Limb (tissue), 2 donors: ENCODE data around the gene DPH6.

Experiments
- DNase-seq, 2 donors: peaks; one replicate each; pipeline ENCODE4 v3.0.0-alpha.2; 2016; ENCODE audit errors: extremely low spot score in 2 of 2

Gene DPH6

DNA sequence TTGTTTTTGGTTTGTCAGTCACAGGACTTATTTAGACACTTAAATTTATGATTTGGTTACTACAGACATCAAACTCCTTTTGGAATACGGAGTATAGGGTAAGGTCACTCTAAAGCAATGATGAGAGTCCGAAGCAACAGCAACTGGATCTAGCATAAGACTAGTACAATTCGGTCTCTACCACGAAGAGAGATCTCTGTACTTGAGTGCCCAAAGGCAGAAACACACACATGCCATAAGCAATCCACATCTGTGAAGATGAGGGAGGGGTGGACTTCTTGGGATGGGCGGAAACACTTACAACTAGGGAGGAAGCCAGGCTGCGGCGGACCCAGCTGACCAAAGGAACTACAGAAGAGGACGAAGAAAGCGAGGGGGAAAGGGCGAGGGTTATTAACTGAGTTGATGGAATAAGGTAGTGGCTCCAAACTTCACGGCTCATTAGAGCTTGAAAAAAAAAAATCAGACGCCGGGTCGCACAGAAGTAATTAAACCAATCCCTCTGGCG is 595 bp downstream of the DPH6 start:
- DNase-seq, result peak in 1 of 2 donors; percentile 65

DNA sequence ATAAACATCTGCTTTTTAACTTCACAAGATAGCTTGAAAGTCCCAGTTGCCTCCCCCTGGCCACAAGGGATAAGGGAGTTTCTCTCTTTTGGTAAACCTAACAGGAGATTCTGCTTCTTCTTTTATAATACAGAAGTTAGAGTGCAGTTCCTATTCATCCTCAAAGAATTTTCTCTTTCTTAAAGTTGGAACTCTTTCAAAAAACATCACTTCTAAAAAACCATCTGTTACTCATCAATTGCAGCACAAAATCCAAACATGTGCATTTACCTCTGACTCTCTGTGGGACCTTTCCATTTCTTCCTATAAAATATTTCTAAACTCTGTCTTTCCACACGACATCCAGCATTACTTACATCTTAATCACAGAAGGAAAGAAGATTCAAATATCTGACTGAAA is 5.1 kb downstream of the DPH6 start:
- DNase-seq, result peak in 1 of 2 donors; percentile 43

DNA sequence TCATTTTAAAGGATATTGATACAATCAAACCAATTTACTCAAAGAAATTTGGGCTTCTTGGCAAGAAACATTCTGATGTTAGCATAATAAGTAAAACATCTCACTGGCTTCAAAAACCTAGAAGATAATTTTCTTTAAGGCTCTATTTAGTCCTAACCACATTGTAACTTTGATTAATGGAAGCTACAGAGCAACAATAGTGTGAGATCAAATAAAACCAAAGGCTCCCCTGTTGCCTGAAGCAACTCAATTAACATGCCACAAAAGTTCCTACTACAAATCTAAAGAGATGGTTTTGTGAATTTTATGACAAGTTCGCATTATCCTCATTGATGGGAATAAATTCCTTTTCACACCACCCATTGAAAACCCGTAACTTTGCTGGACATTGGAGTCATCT is 5.9 kb downstream of the DPH6 start:
- no peak for DNase-seq

DNA sequence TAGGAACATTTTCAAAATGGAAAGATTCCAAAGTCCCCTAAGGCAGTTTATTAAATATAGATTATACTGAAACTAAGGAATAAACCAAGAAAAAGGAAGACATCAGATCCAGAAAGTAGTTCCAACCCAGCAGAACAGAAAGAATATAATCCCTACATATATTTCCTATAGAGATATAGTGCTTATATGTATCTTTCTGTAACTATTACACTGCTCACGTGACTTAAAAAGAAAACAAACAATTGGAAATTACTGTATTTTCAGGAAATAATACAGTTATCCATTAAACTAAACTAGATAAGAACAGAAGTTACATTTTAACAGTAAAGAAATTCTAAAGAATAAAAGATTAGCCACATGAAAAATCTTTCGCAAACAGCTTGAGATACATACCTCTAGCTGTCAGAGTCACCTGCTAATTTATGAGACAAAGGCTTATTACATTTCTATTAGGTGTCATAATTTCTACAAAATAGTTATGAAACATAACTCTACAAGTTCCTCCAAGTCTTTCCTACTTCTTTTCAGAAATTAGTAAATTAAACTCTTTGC is 10.5 kb downstream of the DPH6 start:
- no peak for DNase-seq

DNA sequence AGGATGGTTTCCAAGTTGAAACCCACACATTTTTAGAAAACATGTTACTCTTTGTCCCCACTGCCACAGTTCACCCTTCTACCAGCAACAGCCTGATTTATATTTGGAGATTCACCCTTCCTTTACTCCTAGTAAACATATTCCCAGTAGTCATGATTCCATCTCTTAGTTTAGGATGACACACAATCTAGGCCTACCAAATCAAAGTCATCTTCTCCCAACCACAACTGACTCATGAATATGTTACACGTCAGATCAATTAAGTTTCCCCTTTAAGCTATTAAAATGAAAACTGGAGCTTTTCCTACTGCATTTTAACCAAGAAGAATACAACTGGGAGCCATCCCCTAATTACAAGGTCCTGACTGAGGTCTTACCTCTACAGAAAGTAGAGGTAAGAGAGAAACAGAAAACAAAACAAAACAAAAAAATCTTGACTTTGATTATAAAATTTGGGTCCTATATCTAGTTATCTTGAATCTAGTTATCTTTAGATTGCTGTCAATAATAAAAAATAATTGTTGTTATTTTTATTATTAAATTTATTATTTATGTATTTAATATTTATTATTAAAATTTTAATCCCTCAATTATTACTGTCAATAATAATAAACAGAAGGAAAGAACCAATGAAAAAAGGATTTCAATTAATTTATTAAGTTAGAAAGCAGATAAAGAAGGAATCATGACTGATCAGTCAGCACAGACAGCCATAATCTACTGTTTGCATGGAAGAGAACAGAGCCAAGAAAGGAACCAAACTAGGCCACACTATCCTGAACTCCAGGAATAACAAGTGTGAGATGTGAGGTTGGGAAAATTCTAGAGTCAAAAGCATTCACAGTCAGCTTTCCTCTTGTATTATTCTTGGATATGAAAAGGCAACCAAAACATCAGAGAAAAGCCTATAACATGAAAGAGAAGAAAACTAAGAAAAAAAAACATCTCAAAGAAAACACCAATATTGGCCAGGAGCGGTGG is 12.5 kb downstream of the DPH6 start:
- no peak for DNase-seq

DNA sequence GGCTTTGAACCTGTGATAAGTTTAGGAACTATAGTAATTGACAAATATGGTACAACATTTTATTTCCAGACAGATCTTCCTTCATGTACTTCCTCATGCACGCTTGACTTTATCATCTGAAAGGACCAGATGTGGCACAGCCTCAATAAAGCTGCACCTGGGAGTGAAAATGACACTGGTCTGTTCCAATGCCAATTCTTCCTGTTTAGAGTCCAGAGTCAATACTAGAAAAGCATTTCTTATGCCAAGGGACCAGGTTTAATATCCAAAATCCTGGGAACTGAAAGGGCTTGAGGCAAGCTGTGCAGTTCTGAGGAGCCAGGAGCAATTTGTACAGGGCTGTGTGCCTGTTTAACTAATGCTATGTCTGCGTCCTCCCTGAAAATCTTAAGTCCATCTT is 15.3 kb downstream of the DPH6 start:
- no peak for DNase-seq

DNA sequence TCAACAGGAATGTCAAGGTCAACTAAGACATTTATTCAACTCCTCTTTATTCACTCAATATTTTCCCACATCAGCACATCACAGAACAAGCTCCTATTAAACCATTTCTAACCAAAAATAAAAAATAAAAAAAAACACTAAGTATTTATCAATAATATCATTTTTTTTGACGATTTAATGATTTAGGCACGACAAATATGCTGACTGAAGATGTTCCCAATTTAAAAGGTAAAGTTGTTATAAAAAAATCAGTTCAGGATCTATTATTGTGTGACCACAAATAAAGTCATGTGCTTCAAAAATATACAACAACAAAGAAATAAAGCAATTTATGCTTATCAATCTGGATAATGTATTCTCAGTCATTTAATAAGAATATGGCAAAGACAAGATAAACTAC is 16.2 kb downstream of the DPH6 start:
- no peak for DNase-seq

DNA sequence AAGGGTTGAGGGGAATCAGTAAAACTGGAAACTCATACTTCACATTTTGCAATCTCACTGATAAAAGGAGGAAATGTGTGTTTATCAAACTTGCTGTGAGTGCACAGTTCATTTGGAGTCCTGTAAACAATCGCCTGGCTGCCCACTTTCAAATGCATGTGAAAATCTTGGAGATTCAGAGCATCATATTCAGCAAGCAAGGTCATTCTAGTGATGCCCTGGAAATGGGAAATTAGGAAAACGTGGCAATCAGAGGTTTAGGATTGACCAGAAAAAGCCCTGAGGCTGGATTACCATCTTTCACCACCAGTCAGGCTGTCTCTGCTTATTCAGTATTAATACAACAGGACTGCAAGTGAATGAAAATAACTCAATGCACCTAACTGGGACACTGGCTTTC is 23.9 kb downstream of the DPH6 start:
- no peak for DNase-seq

DNA sequence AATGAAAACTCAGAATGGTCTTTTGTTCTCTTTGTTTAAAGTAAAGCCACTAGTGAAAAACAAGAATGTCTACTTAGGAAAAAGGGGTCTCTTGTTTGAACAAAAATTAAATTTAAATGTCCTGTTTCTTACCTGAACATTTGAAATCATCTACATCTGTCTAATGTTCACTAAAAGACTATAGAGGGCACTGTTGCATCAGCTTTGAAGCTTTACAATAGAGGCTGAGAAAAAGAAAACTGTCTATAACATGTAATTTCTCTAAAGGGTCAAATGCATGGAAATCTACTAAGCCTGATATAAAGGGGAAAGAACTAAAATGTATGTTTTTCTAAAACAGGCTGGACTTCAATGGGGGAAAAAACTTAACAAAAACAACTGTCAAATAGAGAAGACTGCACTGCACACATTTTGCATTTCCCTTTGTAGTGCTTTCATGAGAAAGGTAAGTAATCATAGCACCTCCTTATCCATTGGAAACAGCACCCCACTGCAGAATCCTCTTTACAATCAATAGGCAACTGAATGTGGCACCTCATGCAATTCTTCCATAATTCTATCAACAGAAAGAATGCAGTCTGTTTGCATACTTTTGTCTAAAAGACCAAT is 26.3 kb downstream of the DPH6 start:
- DNase-seq, result peak in 1 of 2 donors; percentile 75

DNA sequence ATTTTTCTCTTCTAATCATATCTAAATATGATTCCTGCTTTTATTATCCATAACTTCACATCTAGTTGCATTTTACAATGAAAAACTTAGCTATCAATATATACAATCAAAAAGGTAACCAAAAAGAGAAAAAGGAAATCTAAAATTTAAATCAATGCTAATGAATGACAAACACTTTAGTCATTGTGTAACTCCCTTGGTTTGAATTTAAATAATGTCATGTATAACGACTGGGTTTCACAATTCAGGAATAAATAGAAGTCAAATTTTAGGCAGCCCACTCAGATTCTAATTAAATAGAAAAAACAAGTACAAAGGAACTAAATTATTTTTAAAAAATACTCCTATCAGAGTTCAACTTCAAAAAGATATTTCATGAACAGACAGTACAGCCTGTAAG is 26.9 kb downstream of the DPH6 start:
- no peak for DNase-seq

DNA sequence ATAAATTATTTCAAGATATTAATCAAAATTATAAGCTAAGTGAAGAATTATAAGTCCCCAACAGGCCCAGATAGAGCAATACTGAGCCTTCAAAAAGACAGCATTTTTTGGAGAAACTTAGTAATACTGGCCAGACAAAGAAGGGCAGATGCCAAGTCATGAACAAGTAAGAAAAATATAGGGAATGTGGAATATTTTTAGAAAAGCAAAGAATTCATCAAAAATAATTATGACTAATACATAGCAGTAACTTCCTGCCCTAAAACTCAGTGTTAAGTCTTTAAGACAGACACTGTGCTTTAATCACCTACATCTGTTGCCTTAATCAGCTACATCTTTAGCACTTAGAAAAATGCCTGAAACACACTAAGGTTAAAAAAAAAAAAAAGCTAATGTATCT is 31.2 kb downstream of the DPH6 start:
- no peak for DNase-seq

DNA sequence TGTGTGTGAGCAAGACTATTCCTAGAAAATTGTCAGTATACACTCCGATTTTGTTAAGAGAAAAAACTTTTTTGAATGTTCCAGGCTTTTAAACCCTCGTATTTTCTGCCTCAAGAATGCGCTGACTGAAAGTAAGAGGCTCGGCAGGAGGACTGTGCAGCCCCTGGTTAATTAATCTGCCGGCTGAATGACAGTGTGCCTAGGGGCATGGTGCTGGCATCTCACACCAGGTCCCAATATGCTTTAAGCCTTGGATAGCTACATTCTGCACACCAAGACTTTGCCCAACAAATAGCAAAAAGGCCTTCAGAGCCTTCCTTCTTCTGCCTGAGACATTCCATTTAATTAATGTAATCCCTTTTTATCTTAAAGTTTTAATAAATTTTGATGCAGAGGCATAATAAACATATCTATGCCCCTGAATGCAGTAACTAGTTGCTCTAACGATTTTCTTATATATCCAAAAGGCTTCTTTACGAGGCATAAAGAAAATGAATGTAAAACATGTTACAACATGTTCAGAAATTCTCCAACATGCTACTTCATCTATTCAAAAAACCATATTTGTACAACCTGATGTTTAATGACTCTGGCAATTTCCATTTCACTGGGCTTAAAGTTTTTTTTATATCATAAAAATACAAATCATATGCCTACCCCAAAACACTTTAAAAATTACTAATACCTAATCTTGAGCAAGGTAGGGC is 37.9 kb downstream of the DPH6 start:
- DNase-seq, result no peak

DNA sequence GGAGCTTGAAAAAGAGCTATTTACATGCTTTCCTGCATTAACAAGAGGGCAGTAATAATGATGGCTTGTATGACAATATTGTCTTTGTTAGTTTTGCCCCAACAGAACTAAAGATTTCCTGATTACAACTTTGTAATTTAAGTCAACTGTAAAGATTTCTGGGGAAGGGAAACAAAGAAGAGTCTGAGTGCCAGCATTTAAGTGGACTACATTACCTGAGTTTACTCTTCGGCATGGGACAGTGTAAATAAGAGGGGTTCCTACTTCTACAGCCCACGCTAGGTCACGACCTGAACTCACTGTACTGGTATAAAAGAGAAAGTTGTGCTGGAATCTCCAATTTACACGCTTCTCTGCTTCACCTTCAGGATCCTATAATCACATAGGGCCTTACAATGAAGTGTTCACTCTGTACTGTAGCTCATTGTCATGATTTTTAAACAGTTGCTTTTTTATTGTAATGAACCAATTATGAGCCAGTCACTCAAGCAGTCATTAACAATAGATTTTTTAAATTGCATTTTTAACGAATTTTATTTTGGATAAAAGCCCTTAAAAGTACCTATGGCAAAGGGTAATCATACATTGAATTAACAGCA is 39.6 kb downstream of the DPH6 start:
- no peak for DNase-seq

DNA sequence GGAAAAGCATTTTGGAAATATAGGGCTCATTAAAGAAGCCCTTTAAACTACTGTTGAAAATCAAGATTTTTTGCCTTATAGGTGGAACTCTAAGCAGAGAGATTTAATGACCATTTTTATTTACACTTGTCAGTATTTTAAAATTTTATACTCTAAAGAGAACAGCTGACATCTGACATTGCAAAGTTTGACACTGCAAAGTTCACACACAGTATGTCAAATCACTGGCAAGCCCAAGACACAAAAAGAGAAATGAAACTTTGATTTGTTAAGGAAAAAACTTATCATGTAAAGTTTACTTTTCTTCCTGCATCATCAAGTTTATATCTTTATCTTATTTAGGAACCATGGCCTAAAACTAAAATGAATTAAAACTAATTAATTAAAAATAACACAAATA is 40.2 kb downstream of the DPH6 start:
- no peak for DNase-seq

DNA sequence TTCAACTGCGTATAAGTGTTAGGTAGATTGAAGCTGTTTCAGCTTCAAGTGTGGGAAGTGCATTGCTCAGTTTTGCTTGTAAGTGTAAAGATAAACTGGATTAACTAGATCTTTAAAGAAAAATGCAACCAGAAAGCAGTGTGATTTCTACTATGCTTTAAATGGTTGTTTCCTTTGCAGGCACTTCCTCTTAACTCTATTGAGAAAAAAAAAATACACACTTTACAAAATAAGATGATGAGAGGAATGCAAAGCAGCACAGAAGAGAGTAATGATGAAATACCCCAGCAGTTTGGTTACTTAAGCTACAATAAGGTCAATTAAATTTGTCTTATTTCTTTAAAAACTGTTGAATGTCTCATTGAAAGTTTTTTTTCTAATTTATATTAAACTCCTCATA is 40.8 kb downstream of the DPH6 start:
- DNase-seq, result no peak

DNA sequence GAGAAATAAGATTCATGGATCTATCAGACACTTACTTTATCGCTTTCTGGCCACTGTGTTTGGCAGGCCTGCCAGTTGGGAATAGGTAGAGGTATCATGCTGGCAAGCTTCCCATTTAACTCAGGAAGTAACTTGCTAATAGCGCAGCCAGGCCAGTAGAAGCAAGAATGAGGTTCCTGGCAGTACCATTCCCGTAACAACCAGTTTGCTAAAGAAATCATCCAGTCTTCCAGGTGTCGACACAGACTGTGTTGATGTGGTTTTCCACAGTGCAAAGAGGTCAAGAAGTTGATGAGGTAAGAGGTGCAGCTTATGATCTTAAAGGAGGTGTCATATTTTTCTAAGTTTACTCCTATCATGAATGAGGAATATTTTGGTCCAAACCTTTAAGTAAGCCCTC is 46.2 kb downstream of the DPH6 start:
- DNase-seq, result no peak

DNA sequence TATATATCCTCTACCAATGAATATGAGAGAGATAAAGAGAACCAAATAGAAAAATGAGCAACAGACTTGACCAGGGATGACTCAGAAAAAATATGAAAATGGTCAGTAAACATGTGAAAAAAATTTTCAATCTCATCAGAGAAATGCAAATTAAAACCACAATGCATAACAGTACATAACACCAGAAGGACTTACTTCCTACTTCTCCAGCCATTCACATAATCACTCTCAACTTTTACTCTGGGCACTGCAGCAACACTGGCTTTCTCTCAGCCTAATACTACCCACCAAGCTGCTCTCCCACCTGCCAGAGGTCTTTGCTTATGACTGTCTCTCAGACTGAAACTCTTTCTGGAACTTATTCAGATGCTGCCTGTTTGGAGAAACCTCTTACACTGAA is 49.4 kb downstream of the DPH6 start:
- DNase-seq, result no peak

DNA sequence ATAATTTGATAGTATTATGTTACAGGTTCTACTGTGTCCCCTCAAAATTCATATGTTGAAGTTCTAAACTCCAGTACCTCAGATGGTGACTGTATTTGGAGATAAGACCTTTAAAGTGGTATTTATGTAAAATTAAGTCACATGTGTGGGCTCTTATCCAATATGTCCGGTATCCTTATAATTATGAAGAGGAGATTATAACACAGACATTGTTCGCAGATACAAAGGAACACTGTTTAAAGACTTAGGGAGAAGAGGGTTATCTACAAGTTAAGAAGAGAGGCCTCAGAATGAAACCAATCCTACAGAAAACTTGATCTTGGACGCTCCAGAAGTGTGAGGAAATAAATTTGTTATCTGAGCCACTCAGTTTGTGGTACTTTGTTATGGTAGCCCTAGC is 50.9 kb downstream of the DPH6 start:
- DNase-seq, result no peak

DNA sequence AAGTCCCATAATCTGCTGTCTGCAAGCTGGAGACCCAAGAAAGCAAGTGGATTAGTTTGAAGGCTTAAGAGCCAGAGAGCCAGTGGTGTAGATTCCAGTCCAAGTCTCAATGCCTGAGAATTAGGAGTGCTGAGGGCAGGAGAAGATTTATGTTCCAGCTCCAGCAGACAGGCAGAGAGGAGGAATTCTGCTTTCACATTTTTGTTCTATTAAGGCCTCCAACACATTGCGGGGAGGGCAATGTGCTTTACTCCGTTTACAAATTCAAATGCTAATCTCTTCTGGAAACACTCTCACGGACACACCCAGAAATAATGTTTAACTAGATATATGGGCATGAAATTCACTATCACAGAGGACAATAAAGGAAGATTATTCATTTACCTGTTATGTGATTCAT is 54.0 kb downstream of the DPH6 start:
- no peak for DNase-seq

DNA sequence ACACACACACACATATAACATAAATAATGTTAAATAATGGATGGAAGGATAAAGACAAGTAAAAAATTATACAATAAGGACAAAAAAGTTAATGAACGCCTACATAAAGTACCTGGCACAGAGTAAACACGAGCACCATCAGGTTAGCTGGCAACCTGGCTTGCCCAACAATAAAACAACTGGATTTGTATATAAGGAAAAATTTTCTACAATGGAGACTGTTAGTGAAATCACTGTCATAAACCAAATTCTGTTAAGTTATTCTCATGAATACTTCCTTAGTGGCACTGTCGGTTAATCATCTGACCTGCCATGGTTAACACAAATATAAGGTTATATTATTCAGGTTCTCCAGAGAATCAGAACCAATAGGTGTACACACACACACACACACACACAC is 54.8 kb downstream of the DPH6 start:
- no peak for DNase-seq

DNA sequence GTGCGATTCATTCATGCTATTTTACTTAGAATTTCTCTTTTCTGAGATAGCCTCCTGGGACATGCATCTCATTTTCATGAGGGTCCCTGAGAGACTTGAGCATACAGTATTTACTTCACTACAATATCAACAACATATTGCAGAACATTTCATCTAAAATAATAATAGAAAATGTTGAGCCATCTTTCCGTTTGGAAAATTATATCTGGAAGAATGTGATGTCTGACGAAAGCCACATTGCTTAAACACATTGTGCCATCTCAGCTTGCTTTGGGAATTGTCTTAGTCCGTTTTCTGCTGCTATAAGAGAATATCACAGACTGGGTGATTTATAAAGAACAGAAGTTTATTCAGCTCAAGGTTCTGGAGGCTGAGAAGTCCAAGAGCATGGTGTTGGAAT is 55.5 kb downstream of the DPH6 start:
- no peak for DNase-seq

DNA sequence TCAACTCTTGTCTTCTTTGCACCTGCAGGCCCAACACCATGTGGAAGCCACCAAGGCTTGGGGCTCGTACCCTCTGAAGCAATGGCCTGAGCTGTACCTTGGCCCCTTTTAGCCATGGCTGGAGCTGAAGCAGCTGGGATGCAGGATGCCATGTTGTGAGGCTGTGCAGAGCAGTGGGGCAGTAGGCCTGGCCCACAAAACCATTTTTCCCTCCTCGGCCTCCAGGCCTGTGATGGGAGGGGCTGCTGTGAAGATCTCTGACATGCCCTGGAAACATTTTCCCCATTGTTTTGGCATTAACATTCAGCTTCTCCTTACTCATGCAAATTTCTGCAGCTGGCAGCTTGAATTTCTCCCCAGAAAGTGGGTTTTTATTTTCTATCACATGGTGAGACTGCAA is 58.5 kb downstream of the DPH6 start:
- DNase-seq, result no peak
